ENCODE data around the gene TPST1.

GRCh38 chr7:66189695-66190503, 15.2 kb upstream of the TPST1 start:
- no peak for TF ChIP-seq EZH2 (IDR thresholded peaks at IDR 0.05; ENCODE audit: borderline replicate concordance, low read depth, low read length, severe bottlenecking)
- TF ChIP-seq, protein P1, sequence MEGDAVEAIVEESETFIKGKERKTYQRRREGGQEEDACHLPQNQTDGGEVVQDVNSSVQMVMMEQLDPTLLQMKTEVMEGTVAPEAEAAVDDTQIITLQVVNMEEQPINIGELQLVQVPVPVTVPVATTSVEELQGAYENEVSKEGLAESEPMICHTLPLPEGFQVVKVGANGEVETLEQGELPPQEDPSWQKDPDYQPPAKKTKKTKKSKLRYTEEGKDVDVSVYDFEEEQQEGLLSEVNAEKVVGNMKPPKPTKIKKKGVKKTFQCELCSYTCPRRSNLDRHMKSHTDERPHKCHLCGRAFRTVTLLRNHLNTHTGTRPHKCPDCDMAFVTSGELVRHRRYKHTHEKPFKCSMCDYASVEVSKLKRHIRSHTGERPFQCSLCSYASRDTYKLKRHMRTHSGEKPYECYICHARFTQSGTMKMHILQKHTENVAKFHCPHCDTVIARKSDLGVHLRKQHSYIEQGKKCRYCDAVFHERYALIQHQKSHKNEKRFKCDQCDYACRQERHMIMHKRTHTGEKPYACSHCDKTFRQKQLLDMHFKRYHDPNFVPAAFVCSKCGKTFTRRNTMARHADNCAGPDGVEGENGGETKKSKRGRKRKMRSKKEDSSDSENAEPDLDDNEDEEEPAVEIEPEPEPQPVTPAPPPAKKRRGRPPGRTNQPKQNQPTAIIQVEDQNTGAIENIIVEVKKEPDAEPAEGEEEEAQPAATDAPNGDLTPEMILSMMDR (IDR thresholded peaks at IDR 0.05; ENCODE audit: borderline replicate concordance, extremely low read depth, low read length, poor library complexity, severe bottlenecking): no peak
